K562 (cell line): Measurements from ENCODE around the gene TRIO. TPM values are rescaled to one million over a fixed set of nuclear protein-coding genes. Genes with fewer than 3 reads are reported as not detected.

ENCODE experiments used
- ATAC-seq: fragments of 200-7000 bp; cut with Tn5 transposase; 3 replicates; pipeline ENCODE4 v1.9.1; 2020; ENCODE audit warnings: moderate library complexity
- BruUV-seq: library from RNA; stranded (reverse); fragments of 400-500 nt; replicated peaks from 2 replicates; lab custom pipeline; 2021; lab: Mats Ljungman, UMichigan
- CTCF ChIA-PET: fragments of 300-600 bp; formaldehyde crosslinking; extraction: SDS; loops from one replicate; lab custom pipeline; 2021; ENCODE audit warnings: low intra/inter-chr PET ratio; lab: Yijun Ruan, JAX
- POLR2A ChIA-PET: fragments of 300-600, 350-650 bp; sonication (Branson Sonifier 250); formaldehyde crosslinking; extraction: SDS; loops from one replicate; lab custom pipeline; 2021; ENCODE audit warnings: antibody characterized with exemption, inconsistent platforms; lab: Yijun Ruan, JAX
- DNase-seq, 4 experiments: peaks; one replicate each; pipeline versions ENCODE4 v3.0.0 to v3.0.0-alpha.2; 2011 to 2018; ENCODE audit warnings: low spot score in 3 of 4, mixed read lengths in 3 of 4; ENCODE audit errors: extremely low read depth in 1 of 4
- FAIRE-seq: peaks from 2 replicates; lab custom pipeline; 2011; peaks lifted over from hg19 to GRCh38; lab: Jason Lieb, UNC
- H2AFZ ChIP-seq: 2 replicates; pipeline ENCODE4 v1.6.0; 2011; ENCODE audit warnings: low read depth, low read length, control low read depth, inconsistent platforms
- H3K27ac ChIP-seq: fragments of 200-600 bp; 3 replicates; pipeline ENCODE4 v1.8.0; 2011; ENCODE audit warnings: low read depth, mild to moderate bottlenecking, control low read depth, inconsistent platforms, low read length, moderate library complexity, mixed read lengths; ENCODE audit errors: extremely low read depth
- H3K27me3 ChIP-seq, 2 experiments: fragments of 300-600 bp in 1 of 2; 2 replicates in 1 of 2; 3 replicates in 1 of 2; pipeline versions ENCODE4 v1.6.0 to v1.8.0; 2011; ENCODE audit warnings: inconsistent platforms in 2 of 2, low read length in 2 of 2, mild to moderate bottlenecking in 1 of 2, mixed read lengths in 1 of 2, moderate library complexity in 1 of 2; ENCODE audit not compliant: control insufficient read depth in 2 of 2, insufficient read depth in 2 of 2
- H3K36me3 ChIP-seq: fragments of 300-600 bp; 3 replicates; pipeline ENCODE4 v1.8.0; 2011; ENCODE audit warnings: mild to moderate bottlenecking, low read length, inconsistent platforms; ENCODE audit not compliant: control insufficient read depth, insufficient read depth
- H3K4me1 ChIP-seq, 2 experiments: fragments of 200-600 bp in 1 of 2; replicated peaks in 1 of 2; 2 replicates in 1 of 2; 3 replicates in 1 of 2; pipeline versions ENCODE4 v1.5.1 to v1.8.0; 2011; ENCODE audit warnings: inconsistent platforms in 2 of 2, low read length in 2 of 2, mild to moderate bottlenecking in 1 of 2, mixed read lengths in 1 of 2, moderate library complexity in 1 of 2; ENCODE audit not compliant: control insufficient read depth in 2 of 2, insufficient read depth in 2 of 2
- H3K4me2 ChIP-seq: 2 replicates; pipeline ENCODE4 v1.6.1; 2011; ENCODE audit warnings: low read length, control low read depth, inconsistent platforms, mixed read lengths; ENCODE audit not compliant: insufficient read depth
- H3K4me3 ChIP-seq: fragments of 200-600 bp; sonication (generic), shearing (Covaris generic); 2 replicates; pipeline ENCODE4 v1.5.1; 2016; ENCODE audit warnings: control low read depth, inconsistent platforms
- H3K79me2 ChIP-seq: fragments of 200-600 bp; 3 replicates; pipeline ENCODE4 v1.8.0; 2011; ENCODE audit warnings: low read length, inconsistent platforms; ENCODE audit not compliant: control insufficient read depth, insufficient read depth
- H3K9ac ChIP-seq, 2 experiments: 2 replicates each; pipeline versions ENCODE4 v1.6.0 to v1.6.1; 2011; ENCODE audit warnings: low read depth in 2 of 2, low read length in 2 of 2, control low read depth in 1 of 2, inconsistent platforms in 1 of 2, mild to moderate bottlenecking in 1 of 2, mixed read lengths in 1 of 2; ENCODE audit not compliant: insufficient read depth in 1 of 2
- H3K9me1 ChIP-seq: one replicate; pipeline ENCODE4 v1.6.0; 2011; ENCODE audit warnings: inconsistent platforms, mild to moderate bottlenecking, low read length, moderate library complexity; ENCODE audit not compliant: control insufficient read depth, insufficient read depth
- H3K9me3 ChIP-seq: replicated peaks from 2 replicates; pipeline ENCODE4 v1.5.1; 2011; ENCODE audit warnings: low read depth, low read length, inconsistent platforms; ENCODE audit not compliant: control insufficient read depth, insufficient read depth
- H4K20me1 ChIP-seq: replicated peaks from 2 replicates; pipeline ENCODE4 v1.6.1; 2011; ENCODE audit warnings: low read length, inconsistent platforms, mixed read lengths; ENCODE audit not compliant: control insufficient read depth, insufficient read depth
- ARID1B ChIP-seq: fragments of 450-650 bp; IDR thresholded peaks from 2 replicates; pipeline ENCODE4 v1.6.1; 2016; ENCODE audit warnings: antibody characterized with exemption, mild to moderate bottlenecking, inconsistent platforms
- CREM ChIP-seq: IDR thresholded peaks from 2 replicates; pipeline ENCODE4 v1.6.1; 2014; ENCODE audit warnings: antibody characterized with exemption, low read depth
- GATAD2B ChIP-seq: fragments of 450-650 bp; IDR thresholded peaks from 2 replicates; pipeline ENCODE4 v1.6.1; 2017; ENCODE audit warnings: mild to moderate bottlenecking, borderline replicate concordance
- MIER1 ChIP-seq: fragments of 450-650 bp; IDR thresholded peaks from 2 replicates; pipeline ENCODE4 v1.6.1; 2016; ENCODE audit warnings: antibody characterized with exemption, mild to moderate bottlenecking, low read depth
- MYC ChIP-seq, 2 experiments: fragments of 250-450 bp in 1 of 2; sonication (Bioruptor Pico) in 1 of 2; IDR thresholded peaks; 2 replicates each; pipeline versions ENCODE4 v1.5.1 to v1.6.1; 2012 to 2021; ENCODE audit warnings: low read depth in 2 of 2, borderline replicate concordance in 1 of 2, improper control_type of control experiment in 1 of 2, low read length in 1 of 2, mild to moderate bottlenecking in 1 of 2, moderate library complexity in 1 of 2
- POLR2AphosphoS2 ChIP-seq: IDR thresholded peaks from 2 replicates; pipeline ENCODE4 v1.6.1; 2012; ENCODE audit warnings: low read length, improper control_type of control experiment
- POLR2B ChIP-seq: fragments of 450-650 bp; IDR thresholded peaks from 2 replicates; pipeline ENCODE4 v1.6.1; 2018; ENCODE audit warnings: low read depth; ENCODE audit not compliant: partially characterized antibody
- SFPQ ChIP-seq: fragments of 200-400 bp; formaldehyde crosslinking; IDR thresholded peaks from 2 replicates; pipeline ENCODE4 v1.6.1; 2017; ENCODE audit warnings: mild to moderate bottlenecking, low read depth, low read length, moderate library complexity
- ZKSCAN3 ChIP-seq: fragments of 250-450 bp; sonication (Bioruptor Pico); IDR thresholded peaks from 2 replicates; pipeline ENCODE4 v1.4.0; 2020
- WGBS: fragments of 100-300 bp; shearing (Covaris generic); methylation state at CpG from one replicate; pipeline ENCODE4 v1.1.6; 2016; ENCODE audit warnings: low coverage, mixed read lengths; ENCODE audit not compliant: insufficient coverage; ENCODE audit errors: missing lambda C conversion rate; 5-methylcytosine and 5-hydroxymethylcytosine counted together
- in situ Hi-C: fragments of 300-500 bp; cut with MboI; formaldehyde crosslinking; loops from 4 replicates; pipeline ENCODE4 v1.15.0; 2018; ENCODE audit warnings: inconsistent platforms, mixed read lengths
- intact Hi-C: fragments of 100-400 bp; cut with micrococcal nuclease; formaldehyde crosslinking; loops from 2 replicates; pipeline ENCODE4 v1.14.2; 2022
- polyA plus RNA-seq, 8 experiments: library from polyadenylated mRNA; depleted of rRNA in 4 of 8; stranded (reverse) in 5 of 8; unstranded in 3 of 8; fragments of >200 nt; fragmentation: Nextera tagmentation in 2 of 8; fragmentation: Illumina TruSeq in 1 of 8; extraction: Ambion mirVana in 2 of 8; extraction: Trizol in 1 of 8; gene quantifications; 2 replicates each; pipeline versions ENCODE4 v1.2.1 to v1.2.3, GENCODE V29; 2011 to 2014; ENCODE audit warnings: inconsistent platforms in 1 of 8, missing spikeins in 1 of 8
- total RNA-seq, 7 experiments: library from RNA; depleted of rRNA in 6 of 7; stranded (reverse); fragments of >200 nt in 6 of 7; fragmentation: Illumina TruSeq in 2 of 7; extraction: Trizol in 2 of 7; gene quantifications; 2 replicates each; pipeline versions ENCODE4 v1.2.1 to v1.2.3, GENCODE V29; 2011 to 2021; ENCODE audit warnings: low replicate concordance in 1 of 7
- TF ChIP-seq, protein P1 (sequence below): fragments of 450-650 bp; IDR thresholded peaks from 2 replicates; pipeline ENCODE4 v1.6.1; 2016; ENCODE audit warnings: antibody characterized with exemption

Gene TRIO
- total and polyA plus RNA-seq, 9 of the 15 experiments (the other 6 are each of a cell fraction or from before 2014, with no cell fraction given) = 0.24 to 5.0 (median 1.1) TPM

GRCh38 chr5:14155739-14156138 is 12.6 kb downstream of the TRIO start:
- intact Hi-C loops = no loop called here
- TF ChIP-seq GATAD2B = no peak
- TF ChIP-seq POLR2AphosphoS2 = no peak
- no peak for TF ChIP-seq CREM
- no peak for TF ChIP-seq POLR2B
- no peak for TF ChIP-seq MIER1
- TF ChIP-seq, protein P1, sequence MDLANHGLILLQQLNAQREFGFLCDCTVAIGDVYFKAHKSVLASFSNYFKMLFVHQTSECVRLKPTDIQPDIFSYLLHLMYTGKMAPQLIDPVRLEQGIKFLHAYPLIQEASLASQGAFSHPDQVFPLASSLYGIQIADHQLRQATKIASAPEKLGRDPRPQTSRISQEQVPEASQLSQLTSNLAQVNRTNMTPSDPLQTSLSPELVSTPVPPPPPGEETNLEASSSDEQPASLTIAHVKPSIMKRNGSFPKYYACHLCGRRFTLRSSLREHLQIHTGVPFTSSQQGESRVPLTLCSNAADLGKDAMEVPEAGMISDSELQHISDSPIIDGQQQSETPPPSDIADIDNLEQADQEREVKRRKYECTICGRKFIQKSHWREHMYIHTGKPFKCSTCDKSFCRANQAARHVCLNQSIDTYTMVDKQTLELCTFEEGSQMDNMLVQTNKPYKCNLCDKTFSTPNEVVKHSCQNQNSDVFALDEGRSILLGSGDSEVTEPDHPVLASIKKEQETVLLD = no peak
- no peak for TF ChIP-seq ARID1B
- no peak for TF ChIP-seq ZKSCAN3 (CRISPR knock-in tag)
- TF ChIP-seq MYC (IDR thresholded peaks at IDR 0.05; ENCODE audit: low read depth, low read length) = no peak
- no peak for TF ChIP-seq MYC (CRISPR knock-in tag; IDR thresholded peaks at IDR 0.05; ENCODE audit: borderline replicate concordance, low read depth)
- TF ChIP-seq SFPQ = no peak
- no peak overlapping the region for H3K9ac ChIP-seq
- H3K4me2 ChIP-seq = no peak overlapping the region
- CTCF ChIA-PET = no interaction called here
- H3K9me3 ChIP-seq = no peaks in the 10 kb centered on the region
- H3K36me3 ChIP-seq = no peaks in the 10 kb centered on the region
- in situ Hi-C loops = no loop called here
- no peaks in the 10 kb centered on the region for H3K9me1 ChIP-seq
- no peaks in the 10 kb centered on the region for H3K79me2 ChIP-seq
- no TSS peak for BruUV-seq
- DNase-seq (no peak), FAIRE-seq (no peak), ATAC-seq (no peak)
- 0 out of 2 replicates have a peak, but pooled peaks cover 7% of the 10 kb centered on the region for H4K20me1 ChIP-seq
- WGBS = 13% methylated on average over 1 of the region's 1 CpG
- POLR2A ChIA-PET = interaction anchor here (1.4 kb wide), 1 partner anchor 15 kb away, joined by 3 read pairs; no protein-coding TSS in a partner anchor
- peaks cover 3 to 23% of the 10 kb centered on the region in 2 experiments; a peak in 4 of 5 replicates for H3K27me3 ChIP-seq
- no peak overlapping the region for H2AFZ ChIP-seq
- no peaks in the 10 kb centered on the region; a peak in 1 of 5 replicates for H3K4me1 ChIP-seq
- H3K27ac ChIP-seq = no peak overlapping the region
- H3K4me3 ChIP-seq = no peak overlapping the region
